HG03521 (cell line): ENCODE data around the gene LSM7.
"Not testable (repeated sequence)": the region's sequence is repeated elsewhere in the genome, so short reads cannot be mapped to it uniquely, and the experiment has no call there.

Experiments
- ATAC-seq: cut with Tn5 transposase; IDR thresholded peaks from one replicate; pipeline ENCODE4 v1.9.1; 2021; ENCODE audit warnings: mild to moderate bottlenecking, moderate library complexity; ENCODE audit not compliant: unreplicated experiment

The LSM7 gene

GRCh38 chr19:2281265-2282061 lies 46.9 kb downstream of the LSM7 start:
- not testable (repeated sequence) for ATAC-seq

GRCh38 chr19:2280633-2281264 lies 47.6 kb downstream of the LSM7 start:
- ATAC-seq = no peak

GRCh38 chr19:2278459-2279158 lies 49.8 kb downstream of the LSM7 start:
- ATAC-seq = no peak

- ATAC-seq = no peak
Measured at GRCh38 chr19:2277138-2277537, 51.2 kb downstream of the LSM7 start.

GRCh38 chr19:2276429-2276986 lies 51.9 kb downstream of the LSM7 start:
- no peak for ATAC-seq

GRCh38 chr19:2275588-2276428 lies 52.6 kb downstream of the LSM7 start:
- no peak for ATAC-seq

GRCh38 chr19:2274931-2275535 lies 53.4 kb downstream of the LSM7 start:
- no peak for ATAC-seq

- ATAC-seq = no peak
Measured at GRCh38 chr19:2274185-2274711, 54.1 kb downstream of the LSM7 start.

GRCh38 chr19:2273356-2274184 lies 54.8 kb downstream of the LSM7 start:
- ATAC-seq = no peak
